ENCODE results near the gene TUBA1B. TPM values are rescaled to one million over a fixed set of nuclear protein-coding genes. Genes with fewer than 3 reads are reported as not detected.

Gene TUBA1B
- total and polyA plus RNA-seq, 2 of the 13 experiments (the other 11 are each of a cell fraction or from before 2014, with no cell fraction given), result 1,275 to 1,353 TPM

DNA sequence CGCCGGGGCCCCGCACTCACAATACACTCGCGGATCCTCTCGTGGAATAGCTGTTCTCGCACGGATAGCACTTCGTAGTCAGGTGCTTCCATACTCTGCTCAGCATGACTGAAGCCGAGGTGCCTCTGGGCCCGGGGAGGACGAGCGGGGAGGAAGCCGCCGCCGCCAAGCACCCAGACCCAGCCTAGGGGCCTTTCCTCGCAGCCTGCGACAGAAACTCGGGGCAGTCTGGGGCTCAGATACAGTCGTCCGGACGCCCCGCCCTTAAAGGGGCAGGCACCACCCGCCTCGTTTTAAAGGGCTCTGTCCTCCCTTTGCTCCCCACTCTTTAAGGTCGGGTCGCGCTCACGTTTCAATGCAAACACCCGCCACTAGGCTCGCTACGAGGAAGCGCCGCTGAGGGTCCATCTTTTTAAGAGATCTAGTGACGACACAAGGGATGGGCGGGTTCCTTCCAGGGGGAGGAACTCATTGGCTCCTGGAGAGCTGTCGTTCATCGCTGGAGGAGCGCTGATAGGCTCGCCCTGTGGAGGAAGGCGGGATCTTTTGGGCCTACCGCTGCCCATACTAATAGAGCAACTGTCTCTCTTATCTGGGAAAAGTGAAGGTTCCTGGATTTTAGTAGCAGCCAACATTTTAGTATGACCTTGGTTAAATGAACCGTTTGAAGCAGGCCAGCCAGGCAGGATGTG is 20.6 kb downstream of the TUBA1B start, which contains the start of gene LMBR1L (continued):
- TF ChIP-seq, protein P1, sequence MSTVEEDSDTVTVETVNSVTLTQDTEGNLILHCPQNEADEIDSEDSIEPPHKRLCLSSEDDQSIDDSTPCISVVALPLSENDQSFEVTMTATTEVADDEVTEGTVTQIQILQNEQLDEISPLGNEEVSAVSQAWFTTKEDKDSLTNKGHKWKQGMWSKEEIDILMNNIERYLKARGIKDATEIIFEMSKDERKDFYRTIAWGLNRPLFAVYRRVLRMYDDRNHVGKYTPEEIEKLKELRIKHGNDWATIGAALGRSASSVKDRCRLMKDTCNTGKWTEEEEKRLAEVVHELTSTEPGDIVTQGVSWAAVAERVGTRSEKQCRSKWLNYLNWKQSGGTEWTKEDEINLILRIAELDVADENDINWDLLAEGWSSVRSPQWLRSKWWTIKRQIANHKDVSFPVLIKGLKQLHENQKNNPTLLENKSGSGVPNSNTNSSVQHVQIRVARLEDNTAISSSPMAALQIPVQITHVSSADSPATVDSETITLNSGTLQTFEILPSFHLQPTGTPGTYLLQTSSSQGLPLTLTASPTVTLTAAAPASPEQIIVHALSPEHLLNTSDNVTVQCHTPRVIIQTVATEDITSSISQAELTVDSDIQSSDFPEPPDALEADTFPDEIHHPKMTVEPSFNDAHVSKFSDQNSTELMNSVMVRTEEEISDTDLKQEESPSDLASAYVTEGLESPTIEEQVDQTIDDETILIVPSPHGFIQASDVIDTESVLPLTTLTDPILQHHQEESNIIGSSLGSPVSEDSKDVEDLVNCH (CRISPR knock-in tag; IDR thresholded peaks at IDR 0.05), result no peak
- TF ChIP-seq RCOR2 (CRISPR knock-in tag; IDR thresholded peaks at IDR 0.05), result no peak
- no peak for TF ChIP-seq ZNF75D (CRISPR knock-in tag; IDR thresholded peaks at IDR 0.05; ENCODE audit: borderline replicate concordance)
- peak; percentile 80 for TF ChIP-seq KAT8 (CRISPR knock-in tag; IDR thresholded peaks at IDR 0.05)
- TF ChIP-seq NR2F1 (CRISPR knock-in tag; IDR thresholded peaks at IDR 0.05), result no peak
- TF ChIP-seq, protein P2, sequence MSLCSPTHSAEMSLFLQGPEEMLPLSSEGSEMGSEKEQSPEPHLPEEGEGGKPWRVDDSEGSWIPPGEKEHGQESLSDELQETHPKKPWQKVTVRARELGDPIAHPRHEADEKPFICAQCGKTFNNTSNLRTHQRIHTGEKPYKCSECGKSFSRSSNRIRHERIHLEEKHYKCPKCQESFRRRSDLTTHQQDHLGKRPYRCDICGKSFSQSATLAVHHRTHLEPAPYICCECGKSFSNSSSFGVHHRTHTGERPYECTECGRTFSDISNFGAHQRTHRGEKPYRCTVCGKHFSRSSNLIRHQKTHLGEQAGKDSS (CRISPR knock-in tag; IDR thresholded peaks at IDR 0.05; ENCODE audit: borderline replicate concordance, low read depth), result no peak
- TF ChIP-seq ZNF451 (CRISPR knock-in tag; IDR thresholded peaks at IDR 0.05), result no peak
- no peak for TF ChIP-seq ZNF34 (CRISPR knock-in tag; IDR thresholded peaks at IDR 0.05; ENCODE audit: borderline replicate concordance)
- TF ChIP-seq, protein P3, sequence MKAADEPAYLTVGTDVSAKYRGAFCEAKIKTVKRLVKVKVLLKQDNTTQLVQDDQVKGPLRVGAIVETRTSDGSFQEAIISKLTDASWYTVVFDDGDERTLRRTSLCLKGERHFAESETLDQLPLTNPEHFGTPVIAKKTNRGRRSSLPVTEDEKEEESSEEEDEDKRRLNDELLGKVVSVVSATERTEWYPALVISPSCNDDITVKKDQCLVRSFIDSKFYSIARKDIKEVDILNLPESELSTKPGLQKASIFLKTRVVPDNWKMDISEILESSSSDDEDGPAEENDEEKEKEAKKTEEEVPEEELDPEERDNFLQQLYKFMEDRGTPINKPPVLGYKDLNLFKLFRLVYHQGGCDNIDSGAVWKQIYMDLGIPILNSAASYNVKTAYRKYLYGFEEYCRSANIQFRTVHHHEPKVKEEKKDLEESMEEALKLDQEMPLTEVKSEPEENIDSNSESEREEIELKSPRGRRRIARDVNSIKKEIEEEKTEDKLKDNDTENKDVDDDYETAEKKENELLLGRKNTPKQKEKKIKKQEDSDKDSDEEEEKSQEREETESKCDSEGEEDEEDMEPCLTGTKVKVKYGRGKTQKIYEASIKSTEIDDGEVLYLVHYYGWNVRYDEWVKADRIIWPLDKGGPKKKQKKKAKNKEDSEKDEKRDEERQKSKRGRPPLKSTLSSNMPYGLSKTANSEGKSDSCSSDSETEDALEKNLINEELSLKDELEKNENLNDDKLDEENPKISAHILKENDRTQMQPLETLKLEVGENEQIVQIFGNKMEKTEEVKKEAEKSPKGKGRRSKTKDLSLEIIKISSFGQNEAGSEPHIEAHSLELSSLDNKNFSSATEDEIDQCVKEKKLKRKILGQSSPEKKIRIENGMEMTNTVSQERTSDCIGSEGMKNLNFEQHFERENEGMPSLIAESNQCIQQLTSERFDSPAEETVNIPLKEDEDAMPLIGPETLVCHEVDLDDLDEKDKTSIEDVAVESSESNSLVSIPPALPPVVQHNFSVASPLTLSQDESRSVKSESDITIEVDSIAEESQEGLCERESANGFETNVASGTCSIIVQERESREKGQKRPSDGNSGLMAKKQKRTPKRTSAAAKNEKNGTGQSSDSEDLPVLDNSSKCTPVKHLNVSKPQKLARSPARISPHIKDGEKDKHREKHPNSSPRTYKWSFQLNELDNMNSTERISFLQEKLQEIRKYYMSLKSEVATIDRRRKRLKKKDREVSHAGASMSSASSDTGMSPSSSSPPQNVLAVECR (CRISPR knock-in tag; IDR thresholded peaks at IDR 0.05; ENCODE audit: borderline replicate concordance), result peak; percentile 61; the same call in 1 of the 2 replicates
- TF ChIP-seq TSC22D2 (CRISPR knock-in tag; IDR thresholded peaks at IDR 0.05; ENCODE audit: borderline replicate concordance), result 0 out of 2 replicates have a peak, but pooled peaks have one; percentile 29
- no peak for TF ChIP-seq SNRNP70 (IDR thresholded peaks at IDR 0.05; ENCODE audit: low read depth, low read length)
- TF ChIP-seq, protein P4, sequence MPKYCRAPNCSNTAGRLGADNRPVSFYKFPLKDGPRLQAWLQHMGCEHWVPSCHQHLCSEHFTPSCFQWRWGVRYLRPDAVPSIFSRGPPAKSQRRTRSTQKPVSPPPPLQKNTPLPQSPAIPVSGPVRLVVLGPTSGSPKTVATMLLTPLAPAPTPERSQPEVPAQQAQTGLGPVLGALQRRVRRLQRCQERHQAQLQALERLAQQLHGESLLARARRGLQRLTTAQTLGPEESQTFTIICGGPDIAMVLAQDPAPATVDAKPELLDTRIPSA (CRISPR knock-in tag; IDR thresholded peaks at IDR 0.05; ENCODE audit: borderline replicate concordance), result no peak
- TF ChIP-seq SMC3 (IDR thresholded peaks at IDR 0.05; ENCODE audit: low read length), result no peak
- TF ChIP-seq YY1 (IDR thresholded peaks at IDR 0.05; ENCODE audit: insufficient read depth, insufficient replicate concordance, low read depth, low read length), result peak; percentile 68
- TF ChIP-seq HMG20B (CRISPR knock-in tag; conservative IDR thresholded peaks at IDR 0.05), result no peak
- TF ChIP-seq, protein P5, sequence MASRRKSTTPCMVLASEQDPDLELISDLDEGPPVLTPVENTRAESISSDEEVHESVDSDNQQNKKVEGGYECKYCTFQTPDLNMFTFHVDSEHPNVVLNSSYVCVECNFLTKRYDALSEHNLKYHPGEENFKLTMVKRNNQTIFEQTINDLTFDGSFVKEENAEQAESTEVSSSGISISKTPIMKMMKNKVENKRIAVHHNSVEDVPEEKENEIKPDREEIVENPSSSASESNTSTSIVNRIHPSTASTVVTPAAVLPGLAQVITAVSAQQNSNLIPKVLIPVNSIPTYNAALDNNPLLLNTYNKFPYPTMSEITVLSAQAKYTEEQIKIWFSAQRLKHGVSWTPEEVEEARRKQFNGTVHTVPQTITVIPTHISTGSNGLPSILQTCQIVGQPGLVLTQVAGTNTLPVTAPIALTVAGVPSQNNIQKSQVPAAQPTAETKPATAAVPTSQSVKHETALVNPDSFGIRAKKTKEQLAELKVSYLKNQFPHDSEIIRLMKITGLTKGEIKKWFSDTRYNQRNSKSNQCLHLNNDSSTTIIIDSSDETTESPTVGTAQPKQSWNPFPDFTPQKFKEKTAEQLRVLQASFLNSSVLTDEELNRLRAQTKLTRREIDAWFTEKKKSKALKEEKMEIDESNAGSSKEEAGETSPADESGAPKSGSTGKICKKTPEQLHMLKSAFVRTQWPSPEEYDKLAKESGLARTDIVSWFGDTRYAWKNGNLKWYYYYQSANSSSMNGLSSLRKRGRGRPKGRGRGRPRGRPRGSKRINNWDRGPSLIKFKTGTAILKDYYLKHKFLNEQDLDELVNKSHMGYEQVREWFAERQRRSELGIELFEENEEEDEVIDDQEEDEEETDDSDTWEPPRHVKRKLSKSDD (CRISPR knock-in tag; IDR thresholded peaks at IDR 0.05; ENCODE audit: low read depth), result no peak
- TF ChIP-seq EEA1 (CRISPR knock-in tag; IDR thresholded peaks at IDR 0.05; ENCODE audit: borderline replicate concordance), result no peak
